Measurements from ENCODE around the gene PRKAG2. TPM values are rescaled to one million over a fixed set of nuclear protein-coding genes. Genes with fewer than 3 reads are reported as not detected.

PRKAG2 gene
- total and polyA plus RNA-seq, 2 experiments from 2014 or later, result 9.1 to 14.9 TPM

GRCh38 chr7:151850491-151851124 lies 26.3 kb downstream of the PRKAG2 start:
- H3K27ac ChIP-seq (ENCODE audit: low read depth), result no peak overlapping the region
- no peak overlapping the region for H2AFZ ChIP-seq
- H4K20me1 ChIP-seq (replicated peaks; ENCODE audit: insufficient read depth), result no peaks in the 10 kb centered on the region
- no peaks in the 10 kb centered on the region for H3K36me3 ChIP-seq (ENCODE audit: insufficient read depth)
- no peak overlapping the region for H3K4me2 ChIP-seq
- H3K36me3 Mint-ChIP-seq (ENCODE audit: low read depth), result no peaks in the 10 kb centered on the region
- H3F3A ChIP-seq (replicated peaks; ENCODE audit: low read depth), result no peaks in the 10 kb centered on the region
- H3K9me3 Mint-ChIP-seq, result no peaks in the 10 kb centered on the region; the same call in 2 of the 3 replicates
- peaks cover 8% of the 10 kb centered on the region; the same call in 2 of the 3 replicates for H3K4me1 Mint-ChIP-seq
- H3K27ac Mint-ChIP-seq, result no peak overlapping the region
- no peaks in the 10 kb centered on the region for H3K9me2 ChIP-seq (ENCODE audit: insufficient read depth)
- H3K4me1 ChIP-seq (ENCODE audit: insufficient read depth), result no peaks in the 10 kb centered on the region
- no peaks in the 10 kb centered on the region for H3K27me3 ChIP-seq (ENCODE audit: insufficient read depth)
- DNase-seq (ENCODE audit: low spot score) (no peak), ATAC-seq (no peak)
- no peak overlapping the region for H3K4me3 Mint-ChIP-seq
- no peaks in the 10 kb centered on the region for H3K79me2 ChIP-seq (replicated peaks; ENCODE audit: insufficient read depth)
- TF ChIP-seq ZNF331 (CRISPR knock-in tag; IDR thresholded peaks at IDR 0.05; ENCODE audit: low read depth), result no peak
- no peak for TF ChIP-seq POLR2AphosphoS5 (IDR thresholded peaks at IDR 0.05; ENCODE audit: low read depth)
- TF ChIP-seq ZNF114 (CRISPR knock-in tag; IDR thresholded peaks at IDR 0.05), result no peak
- no peak for TF ChIP-seq REST (IDR thresholded peaks at IDR 0.05; ENCODE audit: unreplicated experiment)
- TF ChIP-seq EZH2phosphoT487 (IDR thresholded peaks at IDR 0.05; ENCODE audit: unreplicated experiment), result no peak
- TF ChIP-seq CTCF (conservative IDR thresholded peaks at IDR 0.05; ENCODE audit: low read depth in 2 of 2), result no peak
- TF ChIP-seq ETS1 (IDR thresholded peaks at IDR 0.05), result no peak
- TF ChIP-seq CREB1 (CRISPR knock-in tag; IDR thresholded peaks at IDR 0.05; ENCODE audit: low read depth), result no peak
- TF ChIP-seq ZNF462 (CRISPR knock-in tag; IDR thresholded peaks at IDR 0.05), result no peak
- no peak for TF ChIP-seq NANOG (IDR thresholded peaks at IDR 0.05; ENCODE audit: borderline replicate concordance)
- no peak for TF ChIP-seq JUNB (IDR thresholded peaks at IDR 0.05; ENCODE audit: unreplicated experiment)
- no peak for TF ChIP-seq EZH2 (IDR thresholded peaks at IDR 0.05; ENCODE audit: low read depth, unreplicated experiment)
- no peak for TF ChIP-seq STAT1 (IDR thresholded peaks at IDR 0.05; ENCODE audit: unreplicated experiment)
- no peak overlapping the region for H3K4me3 ChIP-seq
- peaks cover 8% of the 10 kb centered on the region for H3K27me3 Mint-ChIP-seq (ENCODE audit: insufficient read depth, low read depth, poor library complexity)
